OCI-M1 (cell line): ENCODE data around the gene GMPS.
"Not testable (repeated sequence)": the region's sequence is repeated elsewhere in the genome, so short reads cannot be mapped to it uniquely, and the experiment has no call there.

Experiments
- DNase-seq: peaks from one replicate; lab custom pipeline; 2025; lab: John Stamatoyannopoulos, UW

The GMPS gene

DNA sequence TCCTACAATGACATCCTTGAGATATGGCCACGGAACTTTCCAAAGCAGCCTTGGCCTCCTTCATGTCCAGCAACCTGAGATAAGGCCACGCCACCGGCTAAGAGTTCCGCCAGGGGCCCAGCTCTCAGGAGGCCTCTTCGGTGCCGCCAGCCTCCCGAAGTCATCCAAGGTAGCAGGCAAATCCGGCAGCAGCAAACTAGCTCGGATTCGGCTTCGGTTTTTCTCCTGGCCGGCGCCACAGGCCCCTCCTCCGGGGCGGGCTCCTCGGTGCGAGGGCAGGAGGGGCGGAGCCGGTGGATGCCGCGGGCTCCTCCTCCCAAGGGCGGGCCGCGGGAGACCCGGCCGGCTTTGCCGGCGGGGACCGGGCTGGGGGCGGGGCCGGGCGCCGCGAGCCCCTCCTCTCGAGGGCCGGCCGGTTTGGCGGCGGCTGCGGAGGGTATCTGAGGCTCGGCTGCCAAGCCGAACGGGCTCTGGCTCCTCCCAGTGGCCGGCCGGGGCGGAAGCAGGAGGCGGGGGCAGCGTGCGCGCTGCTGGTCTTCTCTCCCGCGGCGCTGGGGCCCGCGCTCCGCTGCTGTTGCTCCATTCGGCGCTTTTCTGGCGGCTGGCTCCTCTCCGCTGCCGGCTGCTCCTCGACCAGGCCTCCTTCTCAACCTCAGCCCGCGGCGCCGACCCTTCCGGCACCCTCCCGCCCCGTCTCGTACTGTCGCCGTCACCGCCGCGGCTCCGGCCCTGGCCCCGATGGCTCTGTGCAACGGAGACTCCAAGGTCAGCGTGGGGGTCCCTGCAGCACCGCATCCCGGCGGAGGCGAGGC, at the start of gene GMPS:
GMPS (plus strand) TSS at position 518 of the 812 bp plus-strand sequence; CDS start at position 739, 221 bp downstream.
- DNase-seq = peak; percentile 94

DNA sequence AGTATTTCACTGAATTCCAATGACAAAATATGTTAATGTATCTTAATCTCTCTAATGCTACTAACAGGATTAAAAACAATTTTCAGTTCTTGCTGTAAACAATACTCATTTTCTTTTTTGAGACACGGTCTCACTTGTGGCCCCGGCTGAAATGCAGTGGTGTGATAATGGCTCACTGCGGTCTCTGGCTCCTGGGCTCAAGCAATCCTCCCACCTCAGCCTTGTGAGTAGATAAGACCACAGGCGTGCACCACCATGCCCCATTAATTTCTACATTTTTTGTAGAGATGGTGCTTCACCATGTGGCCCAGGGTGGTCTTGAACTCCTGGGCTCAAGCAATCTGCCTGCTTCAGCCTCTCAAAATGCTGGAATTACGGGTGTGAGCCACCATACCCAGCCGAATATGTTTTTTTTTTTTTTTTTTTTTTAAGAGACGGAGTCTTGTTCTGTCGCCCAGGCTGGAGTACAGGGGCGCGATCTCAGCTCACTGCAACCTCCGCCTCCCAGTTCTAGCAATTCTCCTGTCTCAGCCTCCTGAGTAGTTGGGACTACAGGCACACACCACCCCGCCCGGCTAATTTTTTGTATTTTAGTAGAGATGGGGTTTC, 41.9 kb upstream of the GMPS start:
- peak; percentile 88 for DNase-seq

DNA sequence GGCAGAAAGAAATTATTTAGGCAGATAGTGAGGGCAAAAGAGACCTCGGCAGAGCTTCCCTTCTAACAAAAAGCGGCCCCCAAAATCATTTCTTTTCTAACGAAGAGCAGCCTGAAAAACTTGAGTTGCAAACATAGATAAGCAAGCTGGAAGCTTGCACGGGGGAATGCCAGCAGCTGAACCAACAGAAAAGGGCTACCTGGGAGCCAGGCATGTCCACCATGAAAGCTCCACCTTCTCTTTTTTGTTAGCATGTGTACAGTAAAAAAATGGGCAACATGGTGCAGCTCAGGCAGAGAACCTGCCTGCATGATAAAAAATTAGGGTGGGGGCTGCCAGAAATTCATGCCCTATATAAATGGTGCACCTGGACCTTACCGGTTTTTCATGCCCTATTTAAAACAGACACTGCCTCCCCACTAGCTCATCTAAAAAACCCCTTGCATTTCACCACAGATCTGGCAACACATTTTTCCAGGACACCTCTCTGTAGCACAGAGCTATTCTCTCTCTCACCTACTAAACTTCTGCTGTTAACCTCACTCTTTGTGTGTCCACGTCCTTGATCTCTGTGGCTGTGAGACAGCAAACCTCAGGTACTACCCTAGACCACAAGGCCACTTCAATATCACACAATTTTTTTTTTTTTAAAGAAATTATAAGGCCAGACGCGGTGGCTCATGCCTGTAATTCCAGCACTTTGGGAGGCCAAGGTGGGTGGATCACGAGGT, 34.9 kb upstream of the GMPS start:
- DNase-seq = peak; percentile 9

DNA sequence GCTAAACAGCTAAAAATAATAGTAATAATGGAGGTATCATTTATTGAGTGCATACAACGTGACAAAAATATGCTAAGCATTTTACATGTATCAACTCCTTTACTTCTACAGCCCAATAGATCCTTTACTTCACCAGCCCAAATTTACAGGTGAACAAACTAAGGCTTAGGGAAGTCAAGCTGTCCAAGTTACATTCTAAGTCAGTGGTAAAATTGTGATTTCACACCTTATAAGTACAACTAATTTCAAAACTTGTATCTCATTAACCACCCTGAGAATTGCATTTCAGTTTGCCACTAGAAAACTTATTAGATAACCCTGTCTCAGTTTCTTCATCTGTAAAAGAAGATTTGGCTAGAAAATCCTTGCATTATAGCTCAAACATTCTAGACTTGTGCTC, 26.9 kb upstream of the GMPS start:
- no peak for DNase-seq

DNA sequence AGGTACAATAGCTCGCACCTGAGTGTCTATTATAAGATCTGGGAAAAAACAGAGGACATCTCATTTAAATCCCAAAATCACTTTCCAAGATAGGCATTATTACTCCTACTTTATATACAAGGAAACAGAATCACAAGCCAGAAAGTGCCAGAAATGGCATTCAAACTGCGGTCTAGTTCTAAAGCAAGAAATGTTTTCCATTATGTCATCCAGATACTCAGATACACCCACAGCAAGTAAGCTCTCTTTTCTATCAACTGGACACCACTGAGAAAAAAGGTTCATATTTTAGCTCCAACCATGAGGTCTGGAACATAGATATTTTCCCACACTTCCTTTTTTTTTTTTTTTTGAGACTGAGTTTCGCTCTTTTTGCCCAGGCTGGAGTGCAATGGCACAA, 24.3 kb upstream of the GMPS start:
- peak; percentile 39 for DNase-seq

DNA sequence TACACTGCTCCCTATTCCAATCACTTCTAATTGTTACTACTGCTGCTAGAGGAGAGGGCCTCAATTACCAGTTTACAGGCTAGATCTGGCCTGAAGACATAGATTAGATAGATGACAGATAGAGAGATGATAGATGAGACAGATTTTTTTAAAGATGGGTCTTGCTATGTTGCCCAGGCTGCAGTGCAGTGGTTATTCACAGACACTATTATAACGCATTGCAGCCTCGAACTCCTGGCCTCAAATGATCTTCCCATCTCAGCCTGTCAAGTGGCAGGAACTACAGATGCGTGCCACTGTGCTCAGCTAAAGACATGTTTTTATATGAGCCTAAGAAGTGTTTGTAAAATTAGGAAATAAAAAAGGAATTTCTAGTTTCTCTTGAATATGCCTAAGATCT, 22.5 kb upstream of the GMPS start:
- no peak for DNase-seq

DNA sequence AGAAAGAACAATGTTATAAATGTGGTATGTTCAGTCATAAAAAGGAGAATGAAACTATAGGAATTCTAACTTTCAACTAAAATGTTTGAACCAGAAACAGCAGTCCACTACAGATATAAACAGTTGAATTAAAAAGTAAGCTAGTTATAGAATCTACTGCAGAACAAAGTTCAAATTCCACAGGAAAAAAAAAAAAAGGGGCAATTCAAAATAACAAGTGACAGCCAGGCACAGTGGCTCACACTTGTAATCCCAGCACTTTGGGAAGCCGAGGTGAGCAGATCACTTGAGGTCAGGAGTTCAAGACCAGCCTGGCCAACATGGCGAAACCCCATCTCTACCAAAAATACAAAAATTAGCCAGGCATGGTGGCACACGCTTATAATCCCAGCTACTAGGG, 21.0 kb upstream of the GMPS start:
- DNase-seq = not testable (repeated sequence)

DNA sequence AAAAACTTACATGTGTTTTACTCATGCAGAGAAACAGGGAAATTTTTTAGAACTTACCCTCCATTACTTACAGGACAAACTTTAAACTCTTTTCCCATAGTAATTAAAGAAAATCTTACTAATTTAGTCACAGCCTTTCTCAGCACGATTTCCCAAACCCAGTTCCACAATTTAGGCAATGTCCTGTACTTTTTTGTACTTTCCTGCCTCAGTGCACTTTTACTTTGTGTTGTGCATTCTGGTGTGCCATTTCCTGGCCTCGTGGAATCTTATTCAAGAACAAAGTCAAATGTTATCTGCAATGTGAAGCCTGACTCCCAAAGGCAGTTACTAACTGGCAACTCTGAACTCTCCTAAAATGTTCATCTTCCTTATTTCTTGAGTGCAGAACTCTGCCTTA, 18.1 kb upstream of the GMPS start:
- peak; percentile 22 for DNase-seq

DNA sequence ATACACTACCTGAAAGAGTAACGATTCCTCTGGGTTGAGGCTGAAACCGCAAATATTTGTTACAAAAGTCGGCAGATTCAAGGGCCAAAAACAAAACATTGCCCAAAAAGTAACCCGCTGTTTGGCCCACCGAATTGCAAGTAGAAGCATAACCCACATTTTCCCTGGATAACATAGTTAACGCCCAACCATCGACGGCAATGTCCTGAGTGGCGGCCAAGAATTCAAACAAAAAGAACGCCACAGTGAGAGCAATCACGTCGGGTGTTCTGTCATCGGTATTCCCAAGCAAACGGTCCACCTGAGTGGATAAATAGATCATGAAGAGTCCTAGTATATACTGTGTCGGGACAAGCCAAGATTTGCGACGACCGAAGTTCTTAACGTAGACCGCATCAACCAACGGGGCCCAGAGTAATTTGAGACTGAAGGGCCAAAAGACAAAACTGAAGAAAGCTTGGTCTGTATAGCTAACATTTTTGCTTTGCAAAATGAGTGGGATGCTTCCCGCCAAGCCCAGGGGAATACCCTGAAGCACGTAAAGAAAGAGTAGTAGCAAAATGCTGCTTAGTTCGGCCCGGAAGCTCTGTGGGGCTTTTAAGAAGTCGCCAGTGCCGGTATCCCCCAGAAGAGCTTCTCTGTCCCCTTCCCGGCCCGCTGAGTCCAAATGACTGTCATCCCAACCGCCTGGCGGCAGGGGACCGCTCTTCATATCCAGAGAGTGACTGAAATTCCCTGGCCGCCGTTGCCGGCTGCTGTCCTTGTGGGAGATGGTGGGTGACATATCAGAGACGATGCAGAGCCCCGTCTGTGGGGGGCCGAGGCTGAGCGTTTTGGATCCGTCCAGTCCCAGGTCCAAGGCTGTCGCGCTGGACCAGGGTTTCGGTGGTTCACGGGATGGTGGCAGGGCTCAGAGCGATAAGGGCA, 17.0 kb upstream of the GMPS start:
- DNase-seq = peak; percentile 43

DNA sequence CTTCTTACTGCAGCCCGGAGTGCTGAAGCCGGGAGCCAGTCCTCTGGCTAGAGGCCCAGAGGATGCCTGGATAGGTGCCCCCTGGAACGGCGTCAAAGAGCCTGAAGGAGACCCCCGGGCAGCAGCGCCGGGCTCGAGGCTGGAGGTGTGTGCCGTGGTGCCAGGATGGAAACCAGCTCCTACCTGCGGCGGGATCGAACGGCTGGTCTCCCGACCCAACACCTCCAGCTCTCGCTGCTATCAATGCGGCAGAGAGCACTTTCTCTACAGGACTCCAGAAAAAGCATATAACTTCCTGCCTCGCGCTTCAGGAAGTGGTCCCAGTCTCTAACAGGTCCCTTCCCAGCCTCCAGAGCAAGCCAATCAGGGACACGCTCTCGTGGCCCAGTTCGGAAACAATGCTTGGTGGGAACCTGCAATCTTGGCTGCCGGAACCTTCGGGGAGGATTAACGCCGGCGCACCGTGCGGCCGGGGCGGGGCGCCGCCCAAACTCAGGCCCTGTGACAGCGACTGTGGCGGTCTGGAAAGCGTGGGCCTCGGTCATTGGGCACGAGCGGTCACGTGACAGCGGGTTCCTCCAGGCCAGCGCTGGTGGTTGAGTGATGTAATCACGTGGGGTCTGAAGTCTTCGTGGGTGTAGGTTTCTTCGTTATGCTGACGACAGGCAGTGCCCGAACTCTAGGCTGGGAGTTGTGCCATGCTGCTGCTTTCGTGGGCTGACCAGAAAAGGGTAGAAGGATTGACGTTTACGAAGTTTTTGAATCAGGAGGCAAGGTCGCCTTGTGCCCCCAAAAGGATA, 16.1 kb upstream of the GMPS start, which contains the start of gene SLC33A1:
SLC33A1 (minus strand) TSS at position 287 of the 800 bp plus-strand sequence. CDS start 430 bp downstream, outside the sequence.
- DNase-seq = peak; percentile 97

DNA sequence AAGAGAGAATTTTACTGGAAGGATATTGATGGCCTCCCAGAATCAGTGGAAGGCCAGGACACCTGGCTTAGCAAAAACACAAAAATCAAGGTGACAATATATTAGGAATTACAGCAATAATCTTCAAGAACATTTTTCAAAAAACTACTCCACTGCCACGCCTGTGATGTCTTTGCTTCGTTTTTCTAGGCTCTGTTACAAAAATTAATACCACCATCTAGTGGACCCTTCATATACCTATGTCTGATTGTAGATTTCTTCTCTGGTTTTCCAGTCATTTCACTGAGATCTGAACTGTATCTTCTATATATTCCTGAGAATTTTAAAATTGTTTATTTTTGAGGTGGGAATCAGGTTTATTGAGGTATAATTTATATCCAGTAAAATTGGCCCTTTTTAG, 10.6 kb upstream of the GMPS start:
- DNase-seq = peak; percentile 74

DNA sequence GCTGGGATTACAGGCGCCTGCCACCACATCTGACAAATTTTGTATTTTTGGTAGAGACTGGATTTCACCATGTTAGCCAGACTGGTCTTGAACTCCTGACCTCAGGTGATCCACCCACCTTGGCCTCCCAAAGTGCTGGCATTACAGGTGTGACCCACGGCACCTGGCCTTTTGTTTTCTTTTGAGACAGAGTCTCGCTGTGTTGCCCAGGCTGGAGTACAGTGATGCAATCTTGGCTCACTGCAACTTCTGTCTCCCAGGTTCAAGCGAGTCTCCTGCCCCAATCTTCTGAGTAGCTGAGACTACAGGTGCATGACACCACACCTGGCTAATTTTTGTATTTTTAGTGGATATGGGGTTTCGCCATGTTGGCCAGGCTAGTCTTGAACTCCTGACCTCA, 10.0 kb upstream of the GMPS start:
- not testable (repeated sequence) for DNase-seq

DNA sequence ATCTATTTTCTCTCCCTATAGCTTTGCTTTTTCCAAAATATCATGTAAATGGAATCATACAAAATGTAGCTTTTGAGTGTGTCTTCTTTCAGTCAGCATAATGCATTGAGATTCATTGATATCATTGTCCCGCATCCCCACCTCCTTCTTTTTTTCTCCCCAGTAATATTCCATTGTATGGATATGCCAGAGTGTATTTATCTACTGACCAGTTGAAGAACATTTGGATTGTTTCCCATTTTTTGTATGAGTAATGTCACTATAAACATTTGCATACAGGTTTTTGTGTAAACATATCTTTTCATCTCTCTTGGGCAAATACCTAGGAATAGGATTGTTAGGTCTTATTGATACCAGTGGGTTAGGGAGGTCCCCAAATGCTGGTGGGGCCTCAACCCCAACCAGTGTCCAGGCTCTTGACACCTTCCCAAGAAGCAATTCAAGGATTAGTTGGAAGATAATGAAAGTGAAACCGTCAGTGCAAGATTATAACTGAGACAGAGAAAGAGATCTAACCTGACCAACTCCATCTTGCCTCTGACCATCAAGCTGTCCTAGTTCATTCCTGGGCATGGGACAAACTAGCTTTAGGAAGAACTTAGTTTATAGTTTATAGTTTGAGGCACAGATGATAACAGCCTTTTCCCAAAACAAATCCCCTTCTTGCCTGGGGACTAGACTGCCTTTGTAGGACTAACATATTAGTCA, 8.8 kb upstream of the GMPS start:
- peak; percentile 8 for DNase-seq

DNA sequence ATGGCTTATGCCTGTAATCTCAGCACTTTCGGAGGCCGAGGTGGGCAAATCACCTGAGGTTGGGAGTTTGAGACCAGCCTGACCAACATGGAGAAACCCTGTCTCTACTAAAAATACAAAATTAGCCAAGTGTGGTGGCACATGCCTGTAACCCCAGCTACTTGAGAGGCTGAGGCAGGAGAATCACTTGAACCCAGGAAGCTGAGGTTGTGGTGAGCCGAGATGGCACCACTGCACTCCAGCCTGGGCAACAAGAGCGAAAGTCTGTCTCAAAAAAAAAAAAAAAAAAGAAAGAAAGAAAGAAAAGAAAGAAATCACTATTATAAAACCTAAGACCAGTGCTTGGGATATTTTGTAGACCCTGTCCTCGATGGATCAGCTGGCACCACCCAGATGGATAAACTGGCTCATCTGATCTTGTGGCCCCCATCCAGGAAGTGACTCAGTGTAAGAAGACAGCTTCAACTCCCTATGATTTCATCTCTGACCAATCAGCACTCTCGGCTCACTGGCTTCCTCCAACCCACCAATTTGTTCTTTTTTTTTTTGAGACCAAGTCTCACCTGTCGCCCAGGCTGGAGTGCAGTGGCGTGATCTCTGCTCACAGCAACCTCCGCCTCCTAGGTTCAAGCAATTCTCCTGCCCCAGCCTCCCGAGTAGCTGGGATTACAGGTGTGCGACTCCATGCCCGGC, 8.0 kb upstream of the GMPS start:
- DNase-seq = peak; percentile 22

DNA sequence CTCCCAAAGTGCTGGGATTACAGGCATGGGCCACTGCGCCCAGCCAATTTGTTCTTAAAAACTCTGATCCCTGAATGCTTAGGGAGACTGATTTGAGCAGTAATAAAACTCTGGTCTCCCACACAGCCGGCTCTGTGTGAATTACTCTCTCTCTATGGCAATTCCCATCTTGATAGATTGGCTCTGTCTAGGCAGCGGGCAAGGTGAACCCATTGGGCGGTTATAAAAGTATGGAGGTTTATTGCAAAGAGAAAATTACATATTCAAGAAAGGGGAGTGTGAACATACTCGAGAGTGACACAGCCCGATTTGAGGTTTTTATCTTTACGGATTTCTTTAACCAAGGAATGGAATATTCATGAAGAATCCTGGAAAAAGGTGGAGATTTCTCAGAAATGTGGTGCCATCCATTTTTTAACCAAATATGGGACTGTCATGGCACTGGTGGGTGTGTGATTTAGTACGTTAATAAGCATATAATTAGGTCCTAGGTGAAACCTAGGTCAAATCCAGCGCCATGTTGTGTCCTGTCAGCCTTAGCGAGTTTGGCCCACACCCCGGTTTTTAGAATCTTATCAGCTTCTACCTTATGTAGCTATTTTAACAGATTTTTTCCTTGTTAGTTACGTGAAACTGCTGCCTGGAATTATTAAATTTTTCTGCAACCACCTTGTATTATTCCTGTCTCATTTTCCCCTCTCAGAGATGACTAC, 7.2 kb upstream of the GMPS start:
- peak; percentile 16 for DNase-seq

DNA sequence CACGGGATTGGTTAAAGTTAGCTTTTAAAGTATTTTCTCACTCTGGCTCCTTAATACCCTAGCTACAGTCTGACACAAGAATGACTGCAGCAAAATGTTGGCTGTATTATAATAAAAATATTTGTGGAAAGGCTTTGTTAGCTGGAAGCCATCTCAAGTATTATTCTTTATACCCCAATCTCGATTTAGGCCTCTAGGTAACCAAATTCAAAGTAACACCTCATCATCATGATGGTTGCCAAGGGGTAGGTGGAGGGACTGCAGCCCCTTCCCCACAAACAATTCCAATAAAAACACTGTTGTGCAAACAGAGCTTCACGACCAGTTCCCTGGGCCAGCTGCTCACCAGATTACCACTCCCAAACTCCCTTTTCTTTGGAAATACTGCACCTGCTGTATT, 759 bp upstream of the GMPS start:
- no peak for DNase-seq

DNA sequence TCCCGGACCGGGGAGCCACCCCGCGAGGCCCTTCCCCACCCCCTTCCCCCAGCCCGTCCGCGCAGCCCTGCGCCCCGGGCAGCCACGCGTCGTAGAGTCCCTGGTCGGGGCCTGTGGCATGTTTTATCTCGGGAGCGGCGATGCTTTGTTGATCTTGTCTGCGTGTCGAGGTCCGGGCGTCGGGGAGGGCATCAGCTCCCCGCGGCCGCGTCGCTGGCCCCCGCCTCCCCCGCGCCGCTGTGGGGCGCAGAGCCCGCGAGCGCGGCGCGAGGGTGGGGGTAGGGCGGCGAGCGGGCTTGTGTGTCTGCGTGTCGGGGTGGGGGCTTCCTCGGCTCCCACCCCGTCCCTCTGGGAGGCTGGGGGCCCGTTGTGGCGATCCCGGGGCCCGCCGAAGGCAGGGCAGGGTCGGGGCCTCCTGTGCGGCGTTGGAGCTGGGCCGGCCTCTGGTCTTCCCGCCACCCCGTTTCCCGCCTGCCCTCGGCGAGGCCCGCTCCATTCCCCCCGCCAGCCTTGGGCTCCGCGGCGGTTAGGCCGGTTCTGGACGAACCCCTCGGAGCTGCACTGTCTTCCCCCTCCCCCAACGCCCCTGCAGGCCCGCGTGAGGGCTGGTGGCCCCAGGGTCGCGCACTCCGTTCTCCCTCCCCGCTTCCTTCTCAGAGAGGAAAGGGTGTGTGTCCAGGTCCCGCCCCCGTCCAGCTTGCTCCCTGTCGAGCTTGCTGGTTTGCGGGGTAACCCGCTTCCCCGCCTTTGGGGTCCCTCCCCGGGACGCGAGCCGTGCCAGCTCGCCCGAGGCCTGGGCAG, 695 bp downstream of the GMPS start:
- peak; percentile 56 for DNase-seq

DNA sequence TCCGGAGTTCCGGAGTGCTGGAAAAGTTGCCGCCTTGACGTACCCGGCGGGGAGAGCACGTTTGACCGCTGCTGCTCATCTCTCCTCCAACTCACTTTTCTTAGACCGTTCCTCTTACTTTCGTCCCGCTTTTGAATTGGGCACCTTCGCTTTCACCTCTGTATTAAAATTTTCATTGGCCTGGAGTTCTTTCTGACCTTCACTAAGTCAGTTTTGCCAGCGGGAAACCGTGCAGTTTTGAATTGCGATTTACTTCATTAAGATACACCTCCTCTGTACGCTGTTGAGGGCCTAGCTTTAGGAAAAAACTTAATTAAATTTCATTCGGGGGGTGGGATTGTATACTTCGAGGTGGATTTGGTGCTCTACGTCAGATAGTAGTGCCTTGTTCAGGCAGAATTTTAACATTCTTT, 1.3 kb downstream of the GMPS start:
- DNase-seq = peak; percentile 56
